Subcutaneous adipose tissue (tissue), 4 donors: Measurements from ENCODE around the gene TGFBRAP1. TPM values are rescaled to one million over a fixed set of nuclear protein-coding genes. Genes with fewer than 3 reads are reported as not detected.

Experiments
- total RNA-seq, 4 donors: library from RNA; depleted of rRNA; stranded (reverse); fragments of >200 nt; gene quantifications; one replicate each; pipeline ENCODE4 v1.1.0, GENCODE V29; 2016
- TF ChIP-seq, protein P1 (sequence below): fragments of 450-650 bp; IDR thresholded peaks from one replicate; pipeline ENCODE4 v1.5.1; 2016; ENCODE audit warnings: low read depth, mild to moderate bottlenecking, control low read depth, antibody characterized with exemption, moderate library complexity

Gene TGFBRAP1
- total RNA-seq, 4 donors from 2014 or later = 21.0 to 24.6 (median 22.2) TPM

DNA sequence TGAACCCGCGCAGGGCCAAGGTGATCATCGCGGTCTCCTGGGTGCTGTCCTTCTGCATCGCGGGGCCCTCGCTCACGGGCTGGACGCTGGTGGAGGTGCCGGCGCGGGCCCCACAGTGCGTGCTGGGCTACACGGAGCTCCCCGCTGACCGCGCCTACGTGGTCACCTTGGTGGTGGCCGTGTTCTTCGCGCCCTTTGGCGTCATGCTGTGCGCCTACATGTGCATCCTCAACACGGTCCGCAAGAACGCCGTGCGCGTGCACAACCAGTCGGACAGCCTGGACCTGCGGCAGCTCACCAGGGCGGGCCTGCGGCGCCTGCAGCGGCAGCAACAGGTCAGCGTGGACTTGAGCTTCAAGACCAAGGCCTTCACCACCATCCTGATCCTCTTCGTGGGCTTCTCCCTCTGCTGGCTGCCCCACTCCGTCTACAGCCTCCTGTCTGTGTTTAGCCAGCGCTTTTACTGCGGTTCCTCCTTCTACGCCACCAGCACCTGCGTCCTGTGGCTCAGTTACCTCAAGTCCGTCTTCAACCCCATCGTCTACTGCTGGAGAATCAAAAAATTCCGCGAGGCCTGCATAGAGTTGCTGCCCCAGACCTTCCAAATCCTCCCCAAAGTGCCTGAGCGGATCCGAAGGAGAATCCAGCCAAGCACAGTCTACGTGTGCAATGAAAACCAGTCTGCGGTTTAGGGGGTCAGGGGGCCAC, 87.1 kb downstream of the TGFBRAP1 start:
- TF ChIP-seq, protein P1, sequence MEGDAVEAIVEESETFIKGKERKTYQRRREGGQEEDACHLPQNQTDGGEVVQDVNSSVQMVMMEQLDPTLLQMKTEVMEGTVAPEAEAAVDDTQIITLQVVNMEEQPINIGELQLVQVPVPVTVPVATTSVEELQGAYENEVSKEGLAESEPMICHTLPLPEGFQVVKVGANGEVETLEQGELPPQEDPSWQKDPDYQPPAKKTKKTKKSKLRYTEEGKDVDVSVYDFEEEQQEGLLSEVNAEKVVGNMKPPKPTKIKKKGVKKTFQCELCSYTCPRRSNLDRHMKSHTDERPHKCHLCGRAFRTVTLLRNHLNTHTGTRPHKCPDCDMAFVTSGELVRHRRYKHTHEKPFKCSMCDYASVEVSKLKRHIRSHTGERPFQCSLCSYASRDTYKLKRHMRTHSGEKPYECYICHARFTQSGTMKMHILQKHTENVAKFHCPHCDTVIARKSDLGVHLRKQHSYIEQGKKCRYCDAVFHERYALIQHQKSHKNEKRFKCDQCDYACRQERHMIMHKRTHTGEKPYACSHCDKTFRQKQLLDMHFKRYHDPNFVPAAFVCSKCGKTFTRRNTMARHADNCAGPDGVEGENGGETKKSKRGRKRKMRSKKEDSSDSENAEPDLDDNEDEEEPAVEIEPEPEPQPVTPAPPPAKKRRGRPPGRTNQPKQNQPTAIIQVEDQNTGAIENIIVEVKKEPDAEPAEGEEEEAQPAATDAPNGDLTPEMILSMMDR = no peak

DNA sequence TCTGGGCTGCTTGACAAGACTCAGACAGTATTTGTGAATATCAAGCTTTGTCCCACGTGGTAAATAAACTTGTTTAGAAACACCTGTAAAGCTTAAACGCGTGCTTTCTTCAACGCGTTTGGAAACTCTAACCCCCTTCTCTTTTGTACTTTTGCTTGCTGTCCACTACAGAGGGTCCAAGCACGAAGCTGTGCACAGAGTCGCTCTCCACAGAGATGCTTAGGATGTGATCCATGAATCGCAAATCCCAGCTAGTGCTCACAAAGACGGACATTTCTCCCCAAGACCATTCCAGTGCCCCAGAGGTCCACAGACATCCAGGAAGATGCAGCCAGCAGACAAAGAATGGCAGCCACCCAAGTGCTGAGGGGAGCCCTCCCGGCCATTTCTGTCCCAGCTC, 88.1 kb downstream of the TGFBRAP1 start, which contains the start of gene GPR45:
TSS of gene GPR45 (plus strand) at position 301 of the 400 bp plus-strand sequence. CDS start 116 bp downstream, outside the sequence.
- TF ChIP-seq, protein P1 = no peak

DNA sequence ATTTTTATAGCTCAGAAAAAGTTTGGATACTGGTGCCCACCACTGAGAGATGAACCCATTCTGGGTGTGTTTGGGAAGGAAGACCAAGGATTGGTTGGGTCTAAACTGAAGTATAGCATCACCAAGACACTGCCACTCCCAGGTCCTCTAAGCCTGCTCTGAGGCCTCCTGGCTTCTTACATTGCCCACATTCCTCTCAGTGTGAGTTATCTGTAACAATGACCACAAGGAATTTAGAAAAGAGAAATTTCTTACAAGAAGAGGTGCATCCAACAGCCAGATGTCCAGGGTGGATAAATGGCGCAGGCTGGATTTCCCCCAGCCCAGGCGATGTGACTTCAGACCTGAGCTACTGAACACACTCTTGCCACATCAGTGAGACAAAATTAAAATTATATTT, 89.6 kb downstream of the TGFBRAP1 start:
- TF ChIP-seq, protein P1 = no peak

DNA sequence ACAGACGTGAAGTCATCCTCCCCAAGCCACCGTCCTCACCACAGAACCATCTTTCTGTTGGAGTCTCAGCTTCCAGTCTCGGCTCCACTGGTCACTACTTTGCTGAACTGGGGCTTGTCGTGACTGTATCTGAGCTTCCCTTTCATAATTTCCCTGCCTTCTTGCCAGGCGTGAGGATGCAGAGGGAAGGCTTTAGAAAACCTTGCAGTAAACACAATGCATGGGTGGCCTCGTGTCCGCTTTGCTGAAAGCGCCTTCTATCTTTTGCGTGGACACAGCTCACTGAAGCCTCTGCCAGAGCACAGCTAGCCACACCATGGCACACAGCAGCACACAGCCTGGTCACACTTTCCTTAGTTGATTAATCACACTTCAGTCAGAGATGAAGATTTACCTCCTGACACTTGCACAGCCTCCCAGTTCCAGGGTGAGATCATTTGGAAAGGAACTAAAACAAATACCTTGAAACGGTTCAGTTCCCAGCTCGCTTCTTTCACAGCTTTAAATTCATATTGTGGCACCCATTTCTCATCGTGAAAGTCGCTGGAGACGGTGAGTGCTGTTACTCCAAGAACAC, 90.8 kb downstream of the TGFBRAP1 start:
- TF ChIP-seq, protein P1 = no peak

DNA sequence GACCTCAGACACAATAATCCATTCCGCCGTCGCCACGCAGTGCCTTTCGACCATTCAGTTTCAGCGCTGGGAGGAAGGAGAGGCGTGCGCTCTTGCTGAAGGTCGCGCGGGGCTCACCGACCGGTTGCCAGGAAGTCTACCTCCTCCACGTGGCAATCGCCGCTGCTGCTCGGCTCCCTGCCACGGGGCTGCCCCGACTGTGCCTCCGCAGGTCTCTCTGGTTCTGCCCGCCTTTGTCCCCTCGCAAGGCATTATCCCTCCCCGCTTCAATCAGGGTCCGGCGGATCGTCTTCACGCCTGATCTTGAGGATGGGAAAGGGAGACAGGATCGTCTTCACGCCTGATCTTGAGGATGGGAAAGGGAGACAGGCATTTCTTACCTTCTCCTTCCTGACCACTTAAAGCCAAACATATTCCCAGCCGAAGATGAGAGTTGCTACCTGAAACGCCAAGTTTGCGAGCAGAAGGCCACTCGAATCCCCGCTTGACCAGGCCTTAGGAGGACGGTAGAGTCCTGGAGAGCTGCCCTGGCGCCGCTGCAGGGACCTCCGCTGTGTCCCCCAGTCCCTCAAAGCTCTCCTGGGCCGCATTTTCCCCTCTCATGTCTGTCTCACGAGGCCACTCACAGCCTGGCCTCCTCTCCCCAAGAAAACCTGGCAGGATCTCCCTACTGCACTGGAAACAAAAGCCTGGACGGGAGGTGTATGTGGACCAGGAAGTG, 92.3 kb downstream of the TGFBRAP1 start:
- TF ChIP-seq, protein P1 = no peak

DNA sequence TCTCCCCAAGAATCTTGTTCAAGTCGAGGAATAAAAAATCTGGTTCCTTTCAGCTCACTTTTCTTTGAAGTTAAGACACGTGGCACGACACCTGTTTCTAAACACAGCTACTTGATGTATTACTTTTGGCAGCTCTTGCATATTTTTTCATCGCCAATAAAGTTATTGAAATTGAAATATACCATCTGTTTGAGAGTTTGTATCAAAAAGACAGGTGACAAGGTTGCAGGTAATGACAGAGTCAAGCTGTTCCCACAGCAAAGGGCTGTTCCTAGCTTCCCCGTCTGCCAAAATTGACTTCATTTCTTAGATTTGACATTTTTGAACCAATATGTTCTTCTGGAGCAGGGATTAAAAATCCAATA, 93.5 kb downstream of the TGFBRAP1 start:
- TF ChIP-seq, protein P1 = no peak

DNA sequence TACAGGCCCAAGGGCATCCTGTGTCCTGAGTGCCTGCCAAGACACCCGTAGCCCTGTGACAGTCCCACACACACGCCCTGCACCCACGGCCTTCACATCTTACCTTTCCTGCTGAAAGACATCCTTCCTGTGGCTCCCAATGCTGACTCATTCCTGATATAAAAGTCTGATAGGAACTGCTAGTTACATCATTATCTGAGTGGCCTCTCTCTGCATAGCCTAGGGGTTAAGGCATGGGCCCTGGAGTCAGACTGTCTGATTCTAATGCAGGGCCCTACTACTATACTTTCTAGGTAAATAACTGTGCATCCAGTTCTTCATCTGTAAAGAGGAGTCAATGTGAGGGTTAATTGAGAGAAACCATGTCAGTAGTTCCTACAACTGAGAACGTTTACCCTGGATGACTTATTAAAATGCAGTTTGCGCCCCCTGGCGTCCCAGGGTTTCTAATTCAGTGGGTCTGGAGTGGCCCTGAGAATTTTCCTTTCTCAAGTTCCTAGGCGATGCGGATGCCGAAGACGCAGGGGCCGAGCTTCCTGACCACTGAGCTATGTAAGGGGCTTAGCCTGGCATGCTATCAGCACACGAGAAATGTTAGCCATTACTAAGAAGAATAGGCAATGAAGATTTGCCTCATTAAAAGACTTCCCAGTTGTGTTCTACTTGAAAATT, 94.0 kb downstream of the TGFBRAP1 start:
- TF ChIP-seq, protein P1 = no peak
